HCT116 (cell line): ENCODE results near the gene SOCS3.

Source experiments
- CEBPB ChIP-seq: IDR thresholded peaks from 2 replicates; pipeline ENCODE4 v1.6.1; 2012; ENCODE audit warnings: low read depth
- EZH2 ChIP-seq: fragments of 200-600 bp; sonication (generic); IDR thresholded peaks from 2 replicates; pipeline ENCODE4 v1.6.1; 2017; ENCODE audit warnings: antibody characterized with exemption, mixed run types
- POLR2A ChIP-seq: IDR thresholded peaks from 2 replicates; pipeline ENCODE4 v1.7.0; 2011; ENCODE audit warnings: borderline replicate concordance; ENCODE audit not compliant: insufficient read depth, insufficient read length; ENCODE audit errors: extremely low read depth
- POLR2AphosphoS5 ChIP-seq: IDR thresholded peaks from 2 replicates; pipeline ENCODE4 v1.6.1; 2011; ENCODE audit warnings: mild to moderate bottlenecking, low read depth, low read length, moderate library complexity
- ZFX ChIP-seq: fragments of 450-650 bp; IDR thresholded peaks from 2 replicates; pipeline ENCODE4 v1.6.1; 2017

DNA sequence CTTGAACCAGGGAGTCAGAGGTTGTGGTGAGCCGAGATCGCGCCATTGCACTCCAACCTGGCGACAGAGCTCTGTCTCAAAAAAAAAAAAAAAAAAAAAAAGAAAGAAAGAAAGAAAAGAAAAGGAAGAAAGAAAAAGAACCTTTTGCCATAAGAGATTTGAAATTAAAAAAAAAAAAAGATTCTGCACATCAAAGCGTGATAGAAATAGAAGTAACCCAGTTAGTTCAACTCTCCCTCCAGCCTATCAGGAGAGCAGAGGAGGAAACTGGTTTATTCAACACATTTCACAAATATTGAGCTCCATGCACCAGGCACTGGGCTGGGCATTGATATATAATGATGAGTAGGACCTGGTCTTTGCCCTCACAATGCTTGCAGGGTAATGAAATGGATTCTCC lies 2.4 kb upstream of the SOCS3 start:
- TF ChIP-seq POLR2A, result no peak
- no peak for TF ChIP-seq EZH2
- TF ChIP-seq ZFX, result no peak
- TF ChIP-seq CEBPB, result no peak
- no peak for TF ChIP-seq POLR2AphosphoS5
